Ishikawa (cell line): ENCODE measurements around the gene CHI3L2.

Source experiments
- CEBPB ChIP-seq: IDR thresholded peaks from 2 replicates; pipeline ENCODE4 v1.6.1; 2012
- CREB1 ChIP-seq: IDR thresholded peaks from 2 replicates; pipeline ENCODE4 v1.6.1; 2012; ENCODE audit warnings: low read depth
- EGR1 ChIP-seq: IDR thresholded peaks from 2 replicates; pipeline ENCODE4 v1.6.1; 2012
- EP300 ChIP-seq: IDR thresholded peaks from 2 replicates; pipeline ENCODE4 v1.6.1; 2012; ENCODE audit warnings: borderline replicate concordance
- FOXM1 ChIP-seq: IDR thresholded peaks from 2 replicates; pipeline ENCODE4 v1.6.1; 2012; ENCODE audit warnings: low read depth, borderline replicate concordance
- NFIC ChIP-seq: IDR thresholded peaks from 2 replicates; pipeline ENCODE4 v1.6.1; 2012
- RAD21 ChIP-seq: IDR thresholded peaks from 2 replicates; pipeline ENCODE4 v1.6.1; 2012; ENCODE audit warnings: low read depth
- TAF1 ChIP-seq: IDR thresholded peaks from 2 replicates; pipeline ENCODE4 v1.6.1; 2012; ENCODE audit warnings: low read depth, mild to moderate bottlenecking
- TCF12 ChIP-seq: IDR thresholded peaks from 2 replicates; pipeline ENCODE4 v1.6.1; 2012; ENCODE audit warnings: low read depth
- TEAD4 ChIP-seq: IDR thresholded peaks from 2 replicates; pipeline ENCODE4 v1.6.1; 2012
- YY1 ChIP-seq: IDR thresholded peaks from 2 replicates; pipeline ENCODE4 v1.6.1; 2012; ENCODE audit warnings: low read depth
- ZBTB7A ChIP-seq: IDR thresholded peaks from 2 replicates; pipeline ENCODE4 v1.6.1; 2012; ENCODE audit warnings: low read depth
- TF ChIP-seq, protein P1 (sequence below): IDR thresholded peaks from 2 replicates; pipeline ENCODE4 v1.6.1; 2012
- TF ChIP-seq, protein P2 (sequence below): IDR thresholded peaks from 2 replicates; pipeline ENCODE4 v1.6.1; 2012
- TF ChIP-seq, protein P3 (sequence below): IDR thresholded peaks from 2 replicates; pipeline ENCODE4 v1.6.1; 2012; ENCODE audit warnings: low read depth, mild to moderate bottlenecking

Gene CHI3L2

DNA sequence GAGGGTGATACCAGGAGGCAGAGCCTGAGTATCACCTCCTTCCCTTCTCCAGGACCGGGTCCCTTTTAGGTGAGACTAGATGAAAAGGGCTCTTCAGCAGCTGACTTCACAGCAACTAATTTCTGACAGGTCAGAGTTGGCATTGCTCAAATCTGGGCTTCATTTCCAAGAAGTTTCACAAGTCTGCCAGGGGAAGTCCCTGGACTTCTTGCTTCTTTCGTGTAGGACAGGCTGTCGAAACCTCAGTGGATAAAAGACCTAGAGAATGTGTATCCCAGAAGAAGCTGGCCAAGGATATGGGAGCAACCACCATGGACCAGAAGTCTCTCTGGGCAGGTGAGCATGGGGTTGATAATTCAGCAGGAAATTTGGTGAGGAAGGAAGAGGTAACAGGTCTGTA lies at the start of gene CHI3L2:
TSS of gene CHI3L2 (plus strand) at position 280 of the 400 bp plus-strand sequence. CDS start at position 297, 17 bp downstream.
- TF ChIP-seq TAF1 (no peak), TEAD4 (no peak)

DNA sequence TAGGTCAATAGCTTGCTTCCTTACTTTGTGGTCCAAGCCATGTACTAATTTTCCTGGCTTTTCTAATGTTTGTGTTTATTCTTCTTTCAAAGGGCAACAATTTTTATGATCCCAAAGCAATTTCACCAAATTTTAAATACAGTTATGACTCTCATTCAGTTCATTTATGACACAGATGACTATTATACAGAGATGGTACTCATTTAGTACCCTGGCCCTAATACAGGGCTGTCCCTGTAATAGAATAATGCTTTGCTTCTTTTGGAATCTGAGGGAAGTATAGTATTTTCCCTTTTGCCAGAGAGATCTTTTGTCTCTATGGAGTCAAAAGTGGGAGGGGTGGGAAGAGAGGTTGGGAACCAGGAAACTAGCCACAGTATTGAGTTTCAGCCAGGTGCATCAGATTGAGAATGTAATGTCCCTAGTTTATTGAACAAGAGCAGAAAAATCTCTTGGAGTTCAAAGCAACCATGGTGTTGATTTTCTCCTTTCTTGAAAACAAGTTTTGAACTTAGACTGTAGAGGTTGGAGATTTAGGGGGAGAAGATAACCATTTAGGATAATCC lies 47.5 kb upstream of the CHI3L2 start:
- TF ChIP-seq CEBPB (no peak), EGR1 (no peak)

DNA sequence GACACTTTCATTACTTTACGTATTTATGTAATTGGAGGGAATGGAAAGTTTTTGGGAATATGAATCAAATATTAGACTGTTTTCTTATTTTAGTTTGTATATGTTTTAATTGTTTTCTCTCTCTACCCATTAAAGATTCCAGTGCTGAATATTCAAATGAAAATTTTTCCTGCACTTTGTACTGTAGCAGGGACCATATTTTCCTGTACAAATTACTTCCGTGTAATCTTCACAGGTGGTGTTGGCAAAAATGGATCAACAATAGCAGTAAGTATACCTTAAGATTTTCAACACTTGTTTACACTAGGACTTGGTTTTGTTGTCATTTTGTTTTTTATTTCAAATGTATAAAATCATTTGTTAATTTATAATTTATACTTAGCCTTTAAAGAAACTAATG lies 45.5 kb upstream of the CHI3L2 start:
- TF ChIP-seq EGR1 (no peak), YY1 (no peak), TAF1 (no peak), ZBTB7A (no peak), TEAD4 (no peak), EP300 (no peak), CREB1 (no peak), CEBPB (no peak), NFIC (no peak), TCF12 (no peak), RAD21 (no peak), FOXM1 (no peak)
- TF ChIP-seq, protein P1, sequence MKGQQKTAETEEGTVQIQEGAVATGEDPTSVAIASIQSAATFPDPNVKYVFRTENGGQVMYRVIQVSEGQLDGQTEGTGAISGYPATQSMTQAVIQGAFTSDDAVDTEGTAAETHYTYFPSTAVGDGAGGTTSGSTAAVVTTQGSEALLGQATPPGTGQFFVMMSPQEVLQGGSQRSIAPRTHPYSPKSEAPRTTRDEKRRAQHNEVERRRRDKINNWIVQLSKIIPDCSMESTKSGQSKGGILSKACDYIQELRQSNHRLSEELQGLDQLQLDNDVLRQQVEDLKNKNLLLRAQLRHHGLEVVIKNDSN = no peak
- TF ChIP-seq, protein P2, sequence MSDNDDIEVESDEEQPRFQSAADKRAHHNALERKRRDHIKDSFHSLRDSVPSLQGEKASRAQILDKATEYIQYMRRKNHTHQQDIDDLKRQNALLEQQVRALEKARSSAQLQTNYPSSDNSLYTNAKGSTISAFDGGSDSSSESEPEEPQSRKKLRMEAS = no peak
- TF ChIP-seq, protein P3, sequence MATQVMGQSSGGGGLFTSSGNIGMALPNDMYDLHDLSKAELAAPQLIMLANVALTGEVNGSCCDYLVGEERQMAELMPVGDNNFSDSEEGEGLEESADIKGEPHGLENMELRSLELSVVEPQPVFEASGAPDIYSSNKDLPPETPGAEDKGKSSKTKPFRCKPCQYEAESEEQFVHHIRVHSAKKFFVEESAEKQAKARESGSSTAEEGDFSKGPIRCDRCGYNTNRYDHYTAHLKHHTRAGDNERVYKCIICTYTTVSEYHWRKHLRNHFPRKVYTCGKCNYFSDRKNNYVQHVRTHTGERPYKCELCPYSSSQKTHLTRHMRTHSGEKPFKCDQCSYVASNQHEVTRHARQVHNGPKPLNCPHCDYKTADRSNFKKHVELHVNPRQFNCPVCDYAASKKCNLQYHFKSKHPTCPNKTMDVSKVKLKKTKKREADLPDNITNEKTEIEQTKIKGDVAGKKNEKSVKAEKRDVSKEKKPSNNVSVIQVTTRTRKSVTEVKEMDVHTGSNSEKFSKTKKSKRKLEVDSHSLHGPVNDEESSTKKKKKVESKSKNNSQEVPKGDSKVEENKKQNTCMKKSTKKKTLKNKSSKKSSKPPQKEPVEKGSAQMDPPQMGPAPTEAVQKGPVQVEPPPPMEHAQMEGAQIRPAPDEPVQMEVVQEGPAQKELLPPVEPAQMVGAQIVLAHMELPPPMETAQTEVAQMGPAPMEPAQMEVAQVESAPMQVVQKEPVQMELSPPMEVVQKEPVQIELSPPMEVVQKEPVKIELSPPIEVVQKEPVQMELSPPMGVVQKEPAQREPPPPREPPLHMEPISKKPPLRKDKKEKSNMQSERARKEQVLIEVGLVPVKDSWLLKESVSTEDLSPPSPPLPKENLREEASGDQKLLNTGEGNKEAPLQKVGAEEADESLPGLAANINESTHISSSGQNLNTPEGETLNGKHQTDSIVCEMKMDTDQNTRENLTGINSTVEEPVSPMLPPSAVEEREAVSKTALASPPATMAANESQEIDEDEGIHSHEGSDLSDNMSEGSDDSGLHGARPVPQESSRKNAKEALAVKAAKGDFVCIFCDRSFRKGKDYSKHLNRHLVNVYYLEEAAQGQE = no peak

DNA sequence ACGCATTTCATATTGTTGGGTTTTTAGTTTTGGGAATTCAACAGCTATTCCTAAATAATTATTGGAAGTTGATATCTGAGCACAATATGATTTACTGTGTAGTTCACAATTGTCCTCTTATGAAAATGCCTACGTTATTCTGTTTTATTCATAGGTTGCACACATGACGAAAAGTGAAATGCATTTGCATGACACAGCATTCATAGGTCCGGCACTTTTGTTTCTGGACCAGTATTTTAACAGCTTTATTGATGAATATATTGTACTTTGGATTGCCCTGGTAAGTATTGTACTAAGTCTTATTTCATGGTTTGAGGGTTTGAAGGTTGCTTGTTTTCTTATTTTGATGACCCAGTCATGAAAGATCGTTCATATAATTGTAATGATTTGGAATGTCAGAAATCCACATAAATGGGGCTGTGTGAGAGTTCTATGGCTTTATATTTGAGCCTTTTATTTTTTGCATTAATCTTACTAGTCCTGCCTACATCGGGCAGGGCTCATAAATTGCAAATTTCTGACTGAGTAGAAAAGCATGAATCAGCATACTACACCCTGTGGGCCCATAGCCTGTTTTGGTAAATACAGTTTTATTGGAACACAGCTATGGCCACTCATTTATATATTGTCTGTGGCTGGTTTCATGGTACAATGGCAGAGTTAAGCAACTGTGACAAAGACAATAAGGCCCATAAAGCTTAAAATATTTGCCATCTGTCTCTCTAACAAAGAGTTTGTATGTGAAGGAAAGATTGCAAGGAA lies 44.0 kb upstream of the CHI3L2 start:
- TF ChIP-seq TEAD4 = no peak
- TF ChIP-seq, protein P1 = no peak
- no peak for TF ChIP-seq EP300
- no peak for TF ChIP-seq CEBPB
- TF ChIP-seq NFIC = no peak
- TF ChIP-seq, protein P2 = no peak
- TF ChIP-seq ZBTB7A = no peak
- no peak for TF ChIP-seq FOXM1
- no peak for TF ChIP-seq RAD21

GRCh38 chr1:111184663-111185062 lies 42.9 kb upstream of the CHI3L2 start:
- TF ChIP-seq FOXM1 (no peak), CEBPB (no peak), TAF1 (no peak), ZBTB7A (no peak), TEAD4 (no peak), NFIC (no peak)
- TF ChIP-seq, protein P3 = no peak
- TF ChIP-seq, protein P2 = no peak
- TF ChIP-seq, protein P1 = no peak

DNA sequence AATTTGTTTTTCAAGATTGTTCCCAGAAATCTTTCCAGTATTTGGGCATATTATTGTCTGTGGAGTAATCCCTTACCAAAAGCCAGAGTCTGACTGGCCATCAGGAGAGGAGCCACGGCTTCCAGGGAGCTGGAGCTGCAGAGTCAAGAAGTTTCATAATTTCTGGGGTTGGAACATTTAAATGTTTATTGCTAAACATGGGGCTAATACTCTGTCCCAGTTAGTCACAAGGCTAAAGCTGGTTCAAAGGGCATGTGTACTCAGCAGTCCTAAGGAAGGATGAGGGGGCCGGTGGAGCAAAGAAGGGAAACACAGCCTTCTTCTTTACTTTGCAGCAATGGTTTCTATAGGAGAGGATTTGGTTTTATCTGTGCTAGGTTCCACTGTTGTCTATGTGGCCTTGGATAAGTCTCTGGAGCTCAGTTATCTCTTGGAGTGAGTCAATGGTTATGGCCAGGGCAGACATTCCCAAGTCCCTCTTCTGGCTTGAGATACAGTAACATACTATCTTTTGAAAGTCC lies 36.5 kb upstream of the CHI3L2 start:
- no peak for TF ChIP-seq CEBPB
- no peak for TF ChIP-seq CREB1
- no peak for TF ChIP-seq TCF12
- no peak for TF ChIP-seq TEAD4
- TF ChIP-seq RAD21 = no peak
- TF ChIP-seq, protein P1 = no peak
- no peak for TF ChIP-seq TAF1
- TF ChIP-seq, protein P2 = no peak
- no peak for TF ChIP-seq EP300
- TF ChIP-seq FOXM1 = no peak
- no peak for TF ChIP-seq YY1
- no peak for TF ChIP-seq ZBTB7A
